Measurements from ENCODE around the gene CCM2.
"Not testable (repeated sequence)": the region's sequence is repeated elsewhere in the genome, so short reads cannot be mapped to it uniquely, and the experiment has no call there.

CCM2 gene

GRCh38 chr7:45003789-45004188 is 3.8 kb downstream of the CCM2 start:
- DNase-seq, result no peak

GRCh38 chr7:45007106-45007505 is 7.1 kb downstream of the CCM2 start:
- DNase-seq, result no peak

GRCh38 chr7:45007571-45008328 is 7.7 kb downstream of the CCM2 start:
- DNase-seq, result no peak

GRCh38 chr7:45013465-45013967 is 13.5 kb downstream of the CCM2 start:
- DNase-seq, result no peak

- no peak for DNase-seq
Measured at GRCh38 chr7:45015313-45015712, 15.3 kb downstream of the CCM2 start.

GRCh38 chr7:45017253-45017652 is 17.3 kb downstream of the CCM2 start:
- no peak for DNase-seq

GRCh38 chr7:45020915-45021314 is 20.9 kb downstream of the CCM2 start:
- DNase-seq, result no peak

- peak; percentile 71 for DNase-seq
Measured at GRCh38 chr7:45021604-45022296, 21.7 kb downstream of the CCM2 start.

GRCh38 chr7:45024126-45024744 is 24.2 kb downstream of the CCM2 start:
- no peak for DNase-seq

GRCh38 chr7:45025473-45025872 is 25.5 kb downstream of the CCM2 start:
- DNase-seq, result not testable (repeated sequence)

- DNase-seq, result no peak
Measured at GRCh38 chr7:45026013-45026412, 26.0 kb downstream of the CCM2 start.

- DNase-seq, result peak; percentile 11
Measured at GRCh38 chr7:45026984-45027773, 27.2 kb downstream of the CCM2 start.

GRCh38 chr7:45027774-45028114 is 27.7 kb downstream of the CCM2 start:
- DNase-seq, result no peak

- DNase-seq, result no peak
Measured at GRCh38 chr7:45028138-45028919, 28.3 kb downstream of the CCM2 start.

- DNase-seq, result no peak
Measured at GRCh38 chr7:45028920-45029344, 28.9 kb downstream of the CCM2 start.

- no peak for DNase-seq
Measured at GRCh38 chr7:45031829-45032228, 31.8 kb downstream of the CCM2 start.

- no peak for DNase-seq
Measured at GRCh38 chr7:45032421-45032820, 32.4 kb downstream of the CCM2 start.

GRCh38 chr7:45033261-45033930 is 33.4 kb downstream of the CCM2 start:
- DNase-seq, result no peak

GRCh38 chr7:45033931-45034290 is 33.9 kb downstream of the CCM2 start:
- DNase-seq, result no peak

- not testable (repeated sequence) for DNase-seq
Measured at GRCh38 chr7:45034710-45035109, 34.7 kb downstream of the CCM2 start.

- no peak for DNase-seq
Measured at GRCh38 chr7:45035371-45035770, 35.4 kb downstream of the CCM2 start.

GRCh38 chr7:45035893-45036292 is 35.9 kb downstream of the CCM2 start:
- no peak for DNase-seq

All from NCI-H1694 treated with DMSO at 0.1 percent for 48 hours (cell line).